DND-41 (cell line): ENCODE results near the gene NXF1.

Experiments used
- EZH2 ChIP-seq: IDR thresholded peaks from 3 replicates; pipeline ENCODE4 v1.6.1; 2012; ENCODE audit warnings: borderline replicate concordance, low read depth, mild to moderate bottlenecking, moderate library complexity, low read length, inconsistent platforms; ENCODE audit not compliant: severe bottlenecking
- TF ChIP-seq, protein P1 (sequence below): IDR thresholded peaks from 2 replicates; pipeline ENCODE4 v1.5.1; 2012; ENCODE audit warnings: borderline replicate concordance, low read length, moderate library complexity, mild to moderate bottlenecking; ENCODE audit not compliant: poor library complexity, severe bottlenecking; ENCODE audit errors: extremely low read depth

DNA sequence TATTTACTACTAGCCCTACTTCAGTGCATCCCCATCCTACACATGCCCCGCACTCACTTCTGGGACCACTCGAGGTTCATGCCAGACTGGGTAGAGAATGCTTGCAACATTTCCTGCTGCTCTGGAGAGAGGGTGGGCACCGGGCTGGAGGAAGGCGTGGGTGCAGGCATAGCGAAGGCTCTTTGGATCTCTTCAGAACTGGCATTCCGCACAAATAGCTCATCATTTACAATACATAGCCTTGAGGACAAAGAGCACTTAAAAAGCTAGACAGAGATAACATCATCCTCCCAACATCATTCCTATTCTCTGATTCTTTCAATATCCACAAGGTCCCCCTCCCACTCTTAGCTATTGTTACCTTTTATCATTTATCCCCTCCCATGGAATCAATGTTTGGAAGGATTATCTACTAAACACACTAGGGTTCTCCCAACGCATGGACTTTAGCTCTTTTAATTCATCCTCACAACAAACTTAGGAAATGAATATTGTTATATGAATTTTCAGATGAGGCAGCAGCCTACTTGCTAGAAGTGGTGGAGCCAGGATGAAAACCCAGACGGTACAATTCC lies 11.0 kb downstream of the NXF1 start:
- TF ChIP-seq, protein P1, sequence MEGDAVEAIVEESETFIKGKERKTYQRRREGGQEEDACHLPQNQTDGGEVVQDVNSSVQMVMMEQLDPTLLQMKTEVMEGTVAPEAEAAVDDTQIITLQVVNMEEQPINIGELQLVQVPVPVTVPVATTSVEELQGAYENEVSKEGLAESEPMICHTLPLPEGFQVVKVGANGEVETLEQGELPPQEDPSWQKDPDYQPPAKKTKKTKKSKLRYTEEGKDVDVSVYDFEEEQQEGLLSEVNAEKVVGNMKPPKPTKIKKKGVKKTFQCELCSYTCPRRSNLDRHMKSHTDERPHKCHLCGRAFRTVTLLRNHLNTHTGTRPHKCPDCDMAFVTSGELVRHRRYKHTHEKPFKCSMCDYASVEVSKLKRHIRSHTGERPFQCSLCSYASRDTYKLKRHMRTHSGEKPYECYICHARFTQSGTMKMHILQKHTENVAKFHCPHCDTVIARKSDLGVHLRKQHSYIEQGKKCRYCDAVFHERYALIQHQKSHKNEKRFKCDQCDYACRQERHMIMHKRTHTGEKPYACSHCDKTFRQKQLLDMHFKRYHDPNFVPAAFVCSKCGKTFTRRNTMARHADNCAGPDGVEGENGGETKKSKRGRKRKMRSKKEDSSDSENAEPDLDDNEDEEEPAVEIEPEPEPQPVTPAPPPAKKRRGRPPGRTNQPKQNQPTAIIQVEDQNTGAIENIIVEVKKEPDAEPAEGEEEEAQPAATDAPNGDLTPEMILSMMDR = no peak
- TF ChIP-seq EZH2 = no peak
